OCI-LY3 (cell line): Measurements from ENCODE around the gene TSEN54.

Experiments used
- EZH2phosphoT487 ChIP-seq: fragments of 200-600 bp; shearing (Covaris generic); IDR thresholded peaks from 2 replicates; pipeline ENCODE4 v1.6.1; 2018; ENCODE audit warnings: antibody characterized with exemption, mixed run types, low read depth
- TF ChIP-seq, protein P1 (sequence below): fragments of 200-600, 300-600 bp; sonication (generic); IDR thresholded peaks from 2 replicates; pipeline ENCODE4 v1.5.1; 2014; ENCODE audit warnings: antibody characterized with exemption, low read length, low read depth

DNA sequence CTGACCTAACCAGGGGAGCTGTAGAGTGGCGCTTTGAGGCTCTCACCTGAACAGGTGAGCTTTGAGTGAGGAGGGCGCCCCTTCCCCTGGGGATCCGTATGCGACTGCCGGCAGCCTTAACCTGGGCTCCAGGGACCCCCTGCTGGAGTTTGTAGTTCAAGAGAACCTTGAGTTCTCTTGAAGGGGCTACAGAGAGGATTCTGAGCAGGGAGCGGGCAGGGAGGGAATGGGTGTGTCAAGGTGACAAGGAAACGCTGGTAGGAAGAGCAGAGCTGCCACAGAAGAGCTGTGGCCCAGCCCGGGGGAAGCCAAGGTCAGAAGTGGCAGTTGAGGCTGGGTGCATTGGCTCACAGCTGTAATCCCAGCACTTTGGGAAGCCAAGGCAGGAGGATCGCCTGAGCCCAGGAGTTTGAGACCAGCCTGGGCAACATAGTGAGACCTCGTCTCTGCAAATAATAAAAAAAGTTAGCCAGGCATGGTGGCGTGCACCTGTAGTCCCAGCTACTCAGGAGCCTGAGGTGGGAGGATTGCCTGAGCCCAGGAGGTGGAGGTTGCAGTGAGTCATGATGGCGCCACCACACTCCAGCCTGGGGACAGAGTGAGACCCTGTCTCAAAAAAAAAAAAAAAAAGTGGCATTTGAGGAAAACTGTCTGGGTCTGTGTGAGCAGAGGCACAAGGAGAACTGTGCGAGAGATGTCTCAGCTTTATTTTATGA lies 10.4 kb downstream of the TSEN54 start:
- TF ChIP-seq, protein P1, sequence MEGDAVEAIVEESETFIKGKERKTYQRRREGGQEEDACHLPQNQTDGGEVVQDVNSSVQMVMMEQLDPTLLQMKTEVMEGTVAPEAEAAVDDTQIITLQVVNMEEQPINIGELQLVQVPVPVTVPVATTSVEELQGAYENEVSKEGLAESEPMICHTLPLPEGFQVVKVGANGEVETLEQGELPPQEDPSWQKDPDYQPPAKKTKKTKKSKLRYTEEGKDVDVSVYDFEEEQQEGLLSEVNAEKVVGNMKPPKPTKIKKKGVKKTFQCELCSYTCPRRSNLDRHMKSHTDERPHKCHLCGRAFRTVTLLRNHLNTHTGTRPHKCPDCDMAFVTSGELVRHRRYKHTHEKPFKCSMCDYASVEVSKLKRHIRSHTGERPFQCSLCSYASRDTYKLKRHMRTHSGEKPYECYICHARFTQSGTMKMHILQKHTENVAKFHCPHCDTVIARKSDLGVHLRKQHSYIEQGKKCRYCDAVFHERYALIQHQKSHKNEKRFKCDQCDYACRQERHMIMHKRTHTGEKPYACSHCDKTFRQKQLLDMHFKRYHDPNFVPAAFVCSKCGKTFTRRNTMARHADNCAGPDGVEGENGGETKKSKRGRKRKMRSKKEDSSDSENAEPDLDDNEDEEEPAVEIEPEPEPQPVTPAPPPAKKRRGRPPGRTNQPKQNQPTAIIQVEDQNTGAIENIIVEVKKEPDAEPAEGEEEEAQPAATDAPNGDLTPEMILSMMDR, result no peak
- TF ChIP-seq EZH2phosphoT487, result no peak
